H9 (cell line): ENCODE measurements around the gene TM2D1. TPM values are rescaled to one million over a fixed set of nuclear protein-coding genes. Genes with fewer than 3 reads are reported as not detected.

Experiments used
- DNase-seq: peaks from one replicate; pipeline ENCODE4 v3.0.0-alpha.2; 2017
- H2AFZ ChIP-seq: one replicate; pipeline ENCODE4 v1.6.1; 2013; ENCODE audit warnings: mild to moderate bottlenecking, low read length, control low read depth, moderate library complexity
- H2AK5ac ChIP-seq: 2 replicates; pipeline ENCODE4 v1.6.1; 2013; ENCODE audit warnings: low read length, control low read depth, mixed read lengths; ENCODE audit not compliant: insufficient read length
- H2BK120ac ChIP-seq: one replicate; pipeline ENCODE4 v1.6.1; 2013; ENCODE audit warnings: low read depth, mild to moderate bottlenecking, low read length, control low read depth, inconsistent platforms; ENCODE audit not compliant: poor library complexity, severe bottlenecking
- H2BK12ac ChIP-seq: 2 replicates; pipeline ENCODE4 v1.6.1; 2013; ENCODE audit warnings: low read length, control low read depth, mixed read lengths, low read depth; ENCODE audit not compliant: insufficient read length
- H2BK15ac ChIP-seq: 2 replicates; pipeline ENCODE4 v1.6.1; 2013; ENCODE audit warnings: low read depth, low read length, control low read depth
- H2BK20ac ChIP-seq: one replicate; pipeline ENCODE4 v1.6.1; 2013; ENCODE audit warnings: low read depth, mild to moderate bottlenecking, low read length, control low read depth, inconsistent platforms; ENCODE audit not compliant: poor library complexity, severe bottlenecking
- H2BK5ac ChIP-seq: 2 replicates; pipeline ENCODE4 v1.6.1; 2013; ENCODE audit warnings: low read length, control low read depth, mixed read lengths; ENCODE audit not compliant: insufficient read length
- H3K14ac ChIP-seq: 2 replicates; pipeline ENCODE4 v1.6.1; 2013; ENCODE audit warnings: low read length, control low read depth; ENCODE audit not compliant: insufficient read depth
- H3K18ac ChIP-seq: 2 replicates; pipeline ENCODE4 v1.6.1; 2013; ENCODE audit warnings: low read depth, mild to moderate bottlenecking, mixed read lengths, low read length, control low read depth; ENCODE audit not compliant: insufficient read length
- H3K23ac ChIP-seq: 2 replicates; pipeline ENCODE4 v1.6.1; 2013; ENCODE audit warnings: low read length, control low read depth, mixed read lengths, low read depth; ENCODE audit not compliant: insufficient read length
- H3K23me2 ChIP-seq: 2 replicates; pipeline ENCODE4 v1.6.1; 2013; ENCODE audit warnings: low read depth, mild to moderate bottlenecking, mixed read lengths, low read length, control low read depth; ENCODE audit not compliant: insufficient read length, poor library complexity, severe bottlenecking
- H3K27ac ChIP-seq: 2 replicates; pipeline ENCODE4 v1.5.1; 2013; ENCODE audit warnings: low read length, control low read depth, mixed read lengths, low read depth; ENCODE audit not compliant: insufficient read length
- H3K27me3 ChIP-seq: 2 replicates; pipeline ENCODE4 v1.6.1; 2013; ENCODE audit warnings: low read length, control low read depth, inconsistent platforms; ENCODE audit not compliant: insufficient read depth
- H3K4ac ChIP-seq: 2 replicates; pipeline ENCODE4 v1.6.1; 2013; ENCODE audit warnings: low read depth, mild to moderate bottlenecking, control low read depth, inconsistent platforms, low read length, moderate library complexity
- H3K4me1 ChIP-seq: 2 replicates; pipeline ENCODE4 v1.6.1; 2013; ENCODE audit warnings: low read length, control low read depth, inconsistent platforms; ENCODE audit not compliant: insufficient read depth
- H3K4me2 ChIP-seq: 2 replicates; pipeline ENCODE4 v1.6.1; 2013; ENCODE audit warnings: low read length, control low read depth, mixed read lengths; ENCODE audit not compliant: insufficient read length, insufficient read depth
- H3K56ac ChIP-seq: 2 replicates; pipeline ENCODE4 v1.6.1; 2013; ENCODE audit warnings: low read depth, mild to moderate bottlenecking, mixed read lengths, low read length, control low read depth; ENCODE audit not compliant: insufficient read length
- H3K79me1 ChIP-seq: 2 replicates; pipeline ENCODE4 v1.6.1; 2013; ENCODE audit warnings: low read depth, mild to moderate bottlenecking, moderate library complexity, low read length, control low read depth, inconsistent platforms; ENCODE audit not compliant: insufficient read depth, poor library complexity, severe bottlenecking
- H3K79me2 ChIP-seq: 2 replicates; pipeline ENCODE4 v1.6.1; 2013; ENCODE audit warnings: low read length, control low read depth, inconsistent platforms; ENCODE audit not compliant: insufficient read depth
- H3K9ac ChIP-seq: 2 replicates; pipeline ENCODE4 v1.6.1; 2013; ENCODE audit warnings: low read length, control low read depth, mixed read lengths; ENCODE audit not compliant: insufficient read length; ENCODE audit errors: extremely low read depth
- H3K9me3 ChIP-seq: one replicate; pipeline ENCODE4 v1.6.1; 2013; ENCODE audit warnings: low read depth, low read length, inconsistent platforms; ENCODE audit not compliant: control insufficient read depth
- H3T11ph ChIP-seq: one replicate; pipeline ENCODE4 v1.6.1; 2013; ENCODE audit warnings: mild to moderate bottlenecking, low read length, control low read depth, inconsistent platforms
- H4K20me1 ChIP-seq: one replicate; pipeline ENCODE4 v1.6.1; 2013; ENCODE audit not compliant: control insufficient read depth, insufficient read length, insufficient read depth
- H4K5ac ChIP-seq: 2 replicates; pipeline ENCODE4 v1.6.1; 2013; ENCODE audit warnings: low read depth, mild to moderate bottlenecking, mixed read lengths, low read length, control low read depth; ENCODE audit not compliant: insufficient read length
- H4K8ac ChIP-seq: replicated peaks from 2 replicates; pipeline ENCODE4 v1.6.1; 2013; ENCODE audit warnings: low read length, control low read depth, mixed read lengths, low read depth; ENCODE audit not compliant: insufficient read length
- H4K91ac ChIP-seq: 2 replicates; pipeline ENCODE4 v1.6.1; 2013; ENCODE audit warnings: low read depth, mild to moderate bottlenecking, moderate library complexity, mixed read lengths, low read length, control low read depth; ENCODE audit not compliant: insufficient read length
- H3K27ac Mint-ChIP-seq, 3 experiments: 2 replicates in 2 of 3; 3 replicates in 1 of 3; pipeline ENCODE4 v1.8.0; 2020 to 2021; ENCODE audit warnings: mixed read lengths in 3 of 3, mild to moderate bottlenecking in 1 of 3, moderate library complexity in 1 of 3
- H3K27me3 Mint-ChIP-seq: 2 replicates; pipeline ENCODE4 v1.8.0; 2021; ENCODE audit warnings: low read depth, mild to moderate bottlenecking, moderate library complexity, mixed read lengths
- H3K36me3 Mint-ChIP-seq, 3 experiments: 2 replicates in 2 of 3; 3 replicates in 1 of 3; pipeline ENCODE4 v1.8.0; 2020 to 2021; ENCODE audit warnings: low read depth in 3 of 3, mixed read lengths in 3 of 3; ENCODE audit not compliant: insufficient read depth in 1 of 3
- H3K4me1 Mint-ChIP-seq, 2 experiments: 2 replicates each; pipeline ENCODE4 v1.8.0; 2020; ENCODE audit warnings: mixed read lengths in 2 of 2
- H3K4me3 Mint-ChIP-seq, 2 experiments: 2 replicates in 1 of 2; 3 replicates in 1 of 2; pipeline ENCODE4 v1.8.0; 2020 to 2021; ENCODE audit warnings: mild to moderate bottlenecking in 2 of 2, mixed read lengths in 2 of 2, moderate library complexity in 1 of 2
- H3K9me3 Mint-ChIP-seq, 2 experiments: 2 replicates in 1 of 2; 3 replicates in 1 of 2; pipeline ENCODE4 v1.8.0; 2020; ENCODE audit warnings: mild to moderate bottlenecking in 2 of 2, mixed read lengths in 2 of 2, moderate library complexity in 1 of 2
- WGBS: extraction: QIAGEN DNeasy Blood & Tissue Kit; methylation state at CpG from one replicate; pipeline ENCODE4 v1.1.7; 2013; ENCODE audit warnings: missing lambda C conversion rate, low lambda C conversion rate, mixed read lengths; ENCODE audit not compliant: insufficient read length; ENCODE audit errors: extremely low coverage; 5-methylcytosine and 5-hydroxymethylcytosine counted together
- total RNA-seq: library from RNA; stranded (reverse); gene quantifications from 2 replicates; pipeline ENCODE4 v1.2.1, GENCODE V29; 2021
- TF ChIP-seq, protein P1 (sequence below): fragments of 200-600 bp; sonication (generic); conservative IDR thresholded peaks from 3 replicates; pipeline ENCODE4 v1.8.0; 2021; ENCODE audit warnings: antibody characterized with exemption, mild to moderate bottlenecking

The TM2D1 gene
- total RNA-seq, 1 experiment from 2014 or later = 20.3 TPM

DNA sequence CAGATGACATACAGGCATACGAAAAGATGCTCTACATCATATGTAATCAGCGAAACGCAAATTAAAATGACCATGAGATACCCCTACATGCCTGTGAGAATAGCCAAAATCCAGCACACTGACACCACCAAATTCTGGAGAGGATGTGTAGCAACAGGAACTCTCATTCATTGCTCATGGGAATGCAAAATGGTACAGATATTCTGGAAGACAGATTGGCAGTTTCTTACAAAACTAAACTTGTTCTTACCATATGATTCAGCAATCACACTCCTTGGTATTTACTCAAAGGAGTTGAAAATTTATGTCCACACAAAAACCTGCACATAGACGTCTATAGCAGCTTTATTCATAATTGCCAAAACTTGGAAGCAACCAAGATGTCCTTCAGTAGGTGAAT is 52.6 kb downstream of the TM2D1 start:
- H3T11ph ChIP-seq = no peak overlapping the region
- H2AK5ac ChIP-seq = no peak overlapping the region
- H2BK5ac ChIP-seq = no peak overlapping the region
- no peak overlapping the region for H3K14ac ChIP-seq
- H3K23ac ChIP-seq = no peak overlapping the region
- DNase-seq = no peak
- no peak overlapping the region for H2BK20ac ChIP-seq
- no peaks in the 10 kb centered on the region for H3K4me1 ChIP-seq
- no peak overlapping the region for H3K9ac ChIP-seq
- H3K56ac ChIP-seq = no peak overlapping the region
- no peaks in the 10 kb centered on the region for H3K27me3 ChIP-seq
- no peak overlapping the region for H4K5ac ChIP-seq
- no peak overlapping the region for H2BK120ac ChIP-seq
- H3K4ac ChIP-seq = no peak overlapping the region
- H3K18ac ChIP-seq = no peak overlapping the region
- H2AFZ ChIP-seq = no peak overlapping the region
- Mint-ChIP-seq H3K4me3 (no peak overlapping the region), H3K27me3 (no peaks in the 10 kb centered on the region; the same call in 1 of the 2 replicates), H3K9me3 (no peaks in the 10 kb centered on the region), H3K36me3 (no peaks in the 10 kb centered on the region), H3K27ac (no peak overlapping the region), H3K4me1 (no peaks in the 10 kb centered on the region)
- no peaks in the 10 kb centered on the region for H3K79me1 ChIP-seq
- H3K79me2 ChIP-seq = no peaks in the 10 kb centered on the region
- no peaks in the 10 kb centered on the region for H4K20me1 ChIP-seq
- no peak overlapping the region for H3K4me2 ChIP-seq
- H4K8ac ChIP-seq = no peak overlapping the region
- H3K23me2 ChIP-seq = no peaks in the 10 kb centered on the region
- WGBS = no CpG with 5 or more reads among the region's 4 CpGs
- no peak overlapping the region for H2BK12ac ChIP-seq
- no peak overlapping the region for H4K91ac ChIP-seq
- no peaks in the 10 kb centered on the region for H3K9me3 ChIP-seq
- TF ChIP-seq, protein P1, sequence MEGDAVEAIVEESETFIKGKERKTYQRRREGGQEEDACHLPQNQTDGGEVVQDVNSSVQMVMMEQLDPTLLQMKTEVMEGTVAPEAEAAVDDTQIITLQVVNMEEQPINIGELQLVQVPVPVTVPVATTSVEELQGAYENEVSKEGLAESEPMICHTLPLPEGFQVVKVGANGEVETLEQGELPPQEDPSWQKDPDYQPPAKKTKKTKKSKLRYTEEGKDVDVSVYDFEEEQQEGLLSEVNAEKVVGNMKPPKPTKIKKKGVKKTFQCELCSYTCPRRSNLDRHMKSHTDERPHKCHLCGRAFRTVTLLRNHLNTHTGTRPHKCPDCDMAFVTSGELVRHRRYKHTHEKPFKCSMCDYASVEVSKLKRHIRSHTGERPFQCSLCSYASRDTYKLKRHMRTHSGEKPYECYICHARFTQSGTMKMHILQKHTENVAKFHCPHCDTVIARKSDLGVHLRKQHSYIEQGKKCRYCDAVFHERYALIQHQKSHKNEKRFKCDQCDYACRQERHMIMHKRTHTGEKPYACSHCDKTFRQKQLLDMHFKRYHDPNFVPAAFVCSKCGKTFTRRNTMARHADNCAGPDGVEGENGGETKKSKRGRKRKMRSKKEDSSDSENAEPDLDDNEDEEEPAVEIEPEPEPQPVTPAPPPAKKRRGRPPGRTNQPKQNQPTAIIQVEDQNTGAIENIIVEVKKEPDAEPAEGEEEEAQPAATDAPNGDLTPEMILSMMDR = no peak
- no peak overlapping the region for H3K27ac ChIP-seq
- no peak overlapping the region for H2BK15ac ChIP-seq
